ENCODE results near the gene DEFB119.

DNA sequence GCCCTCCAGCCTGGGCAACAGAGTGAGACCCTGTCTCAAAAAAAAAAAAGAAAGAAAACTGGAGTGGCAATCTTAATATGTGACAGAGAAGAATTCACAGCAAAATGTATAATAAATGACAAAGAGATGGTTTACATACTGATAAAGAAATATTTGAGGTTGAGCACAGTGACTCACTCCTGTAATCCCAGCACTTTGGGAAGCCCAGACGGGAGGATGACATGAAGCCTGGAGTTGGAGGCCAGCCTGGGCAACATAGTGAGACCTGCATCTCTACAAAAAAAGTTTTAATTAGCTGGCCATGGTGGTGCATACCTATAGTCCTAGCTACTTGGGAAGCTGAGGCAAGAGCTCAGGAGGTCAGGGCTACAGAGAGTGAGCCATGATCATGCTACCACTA is 34.4 kb downstream of the DEFB119 start:
- TF ChIP-seq, protein P1, sequence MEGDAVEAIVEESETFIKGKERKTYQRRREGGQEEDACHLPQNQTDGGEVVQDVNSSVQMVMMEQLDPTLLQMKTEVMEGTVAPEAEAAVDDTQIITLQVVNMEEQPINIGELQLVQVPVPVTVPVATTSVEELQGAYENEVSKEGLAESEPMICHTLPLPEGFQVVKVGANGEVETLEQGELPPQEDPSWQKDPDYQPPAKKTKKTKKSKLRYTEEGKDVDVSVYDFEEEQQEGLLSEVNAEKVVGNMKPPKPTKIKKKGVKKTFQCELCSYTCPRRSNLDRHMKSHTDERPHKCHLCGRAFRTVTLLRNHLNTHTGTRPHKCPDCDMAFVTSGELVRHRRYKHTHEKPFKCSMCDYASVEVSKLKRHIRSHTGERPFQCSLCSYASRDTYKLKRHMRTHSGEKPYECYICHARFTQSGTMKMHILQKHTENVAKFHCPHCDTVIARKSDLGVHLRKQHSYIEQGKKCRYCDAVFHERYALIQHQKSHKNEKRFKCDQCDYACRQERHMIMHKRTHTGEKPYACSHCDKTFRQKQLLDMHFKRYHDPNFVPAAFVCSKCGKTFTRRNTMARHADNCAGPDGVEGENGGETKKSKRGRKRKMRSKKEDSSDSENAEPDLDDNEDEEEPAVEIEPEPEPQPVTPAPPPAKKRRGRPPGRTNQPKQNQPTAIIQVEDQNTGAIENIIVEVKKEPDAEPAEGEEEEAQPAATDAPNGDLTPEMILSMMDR (IDR thresholded peaks at IDR 0.05): no peak
- no peak for TF ChIP-seq POLR2A (IDR thresholded peaks at IDR 0.05)

All from body of pancreas (tissue), 4 donors.